Naive B cell (primary cell): ENCODE data around the gene DAGLA. TPM values are rescaled to one million over a fixed set of nuclear protein-coding genes. Genes with fewer than 3 reads are reported as not detected.

ENCODE experiments used
- ATAC-seq, 2 donors: fragments of 150-1000 bp; cut with Tn5 transposase; 2 replicates each; pipeline ENCODE4 v1.10.0; 2021; ENCODE audit warnings: low read depth in 2 of 2, mild to moderate bottlenecking in 2 of 2, moderate library complexity in 2 of 2
- DNase-seq: peaks from one replicate; pipeline ENCODE4 v3.0.0; 2022
- H3K27ac Mint-ChIP-seq, 6 donors: one replicate each; pipeline ENCODE4 v1.8.0; 2020 to 2022; ENCODE audit warnings: mild to moderate bottlenecking in 6 of 6, mixed read lengths in 6 of 6, moderate library complexity in 5 of 6, inconsistent platforms in 2 of 6
- H3K27me3 Mint-ChIP-seq, 3 donors: one replicate each; pipeline ENCODE4 v1.8.0; 2021 to 2022; ENCODE audit warnings: mixed read lengths in 3 of 3, mild to moderate bottlenecking in 1 of 3
- H3K36me3 Mint-ChIP-seq, 2 donors: one replicate each; pipeline ENCODE4 v1.8.0; 2020 to 2022; ENCODE audit warnings: mixed read lengths in 2 of 2, inconsistent platforms in 1 of 2, mild to moderate bottlenecking in 1 of 2
- H3K4me1 Mint-ChIP-seq, 3 donors: one replicate each; pipeline ENCODE4 v1.8.0; 2020 to 2022; ENCODE audit warnings: mixed read lengths in 3 of 3, inconsistent platforms in 1 of 3, mild to moderate bottlenecking in 1 of 3, moderate library complexity in 1 of 3
- H3K4me3 Mint-ChIP-seq, 8 donors: one replicate each; pipeline ENCODE4 v1.8.0; 2020 to 2022; ENCODE audit warnings: mild to moderate bottlenecking in 8 of 8, mixed read lengths in 8 of 8, moderate library complexity in 8 of 8, inconsistent platforms in 2 of 8
- H3K9me3 Mint-ChIP-seq, 7 donors: one replicate each; pipeline ENCODE4 v1.8.0; 2020 to 2022; ENCODE audit warnings: mixed read lengths in 7 of 7, mild to moderate bottlenecking in 5 of 7, inconsistent platforms in 2 of 7, moderate library complexity in 1 of 7
- polyA plus RNA-seq, 6 donors: library from polyadenylated mRNA; unstranded; fragments of 300-500 nt; fragmentation: Illumina TruSeq; gene quantifications; one replicate each; pipeline ENCODE4 v1.2.3, GENCODE V29; 2021; ENCODE audit warnings: low read depth in 6 of 6

Gene DAGLA
- polyA plus RNA-seq, 6 donors from 2014 or later, result not detected

DNA sequence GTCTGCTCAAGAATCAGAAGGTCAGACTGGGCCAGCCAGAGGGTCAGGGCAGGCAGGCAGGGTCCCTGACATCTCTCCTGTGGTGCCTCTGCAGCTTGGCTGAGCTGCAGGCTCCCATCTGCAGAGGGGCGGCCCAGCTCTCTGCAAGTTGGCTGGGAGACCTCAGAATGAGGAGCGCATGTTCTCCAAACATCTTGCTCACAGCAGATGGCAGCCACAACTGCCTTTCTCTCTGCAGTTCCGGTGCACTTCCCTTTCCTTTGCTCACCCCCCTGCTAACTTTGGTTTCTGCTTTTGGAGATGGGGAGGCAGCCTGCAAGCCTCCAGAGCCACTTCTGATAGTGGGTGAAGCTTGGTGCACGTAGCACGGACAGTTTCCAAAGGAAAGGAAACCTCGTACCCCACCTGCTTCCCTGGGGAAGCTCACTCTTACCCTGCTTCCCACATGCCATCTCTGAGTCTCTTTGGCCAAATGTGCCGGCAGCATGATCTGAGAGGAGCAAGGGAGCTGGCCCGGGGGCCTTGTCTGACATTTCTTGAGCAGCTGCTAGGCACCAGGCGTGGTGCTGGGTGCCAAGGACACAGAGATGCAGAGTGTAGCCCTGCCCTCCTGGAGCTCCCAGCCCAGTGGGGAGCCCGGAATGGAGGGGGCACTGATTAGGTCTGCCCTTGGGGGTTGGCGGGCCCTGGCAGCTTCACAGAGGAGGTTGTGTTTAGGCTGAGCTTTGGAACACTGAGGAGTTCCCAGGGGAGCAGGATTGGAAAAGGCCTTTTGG lies 18.2 kb downstream of the DAGLA start:
- Mint-ChIP-seq H3K4me3 (no peak overlapping the region), H3K27ac (peak overlapping the region in 1 of 6 donors; percentile 27)

DNA sequence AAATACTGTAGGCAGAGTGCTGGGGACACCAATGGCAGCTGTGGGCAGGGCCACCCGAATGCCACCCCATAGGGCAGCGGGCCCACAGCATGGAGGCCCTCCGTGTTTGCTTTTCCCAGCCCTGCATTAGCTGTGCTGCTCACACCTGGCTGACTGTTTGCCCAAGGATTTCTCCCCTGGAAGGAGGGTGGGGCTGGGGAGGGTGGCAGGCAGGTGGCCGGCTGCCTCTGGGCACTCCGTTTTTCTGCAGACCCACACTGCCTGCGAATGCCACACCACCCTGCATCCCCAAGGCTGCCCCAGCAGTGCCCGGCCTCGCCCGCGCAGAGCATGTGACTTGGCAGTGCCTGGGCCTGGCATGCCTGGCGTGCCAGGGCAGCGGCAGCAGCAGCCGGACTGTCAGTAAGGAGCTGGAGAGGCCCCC lies 19.6 kb downstream of the DAGLA start:
- H3K4me3 Mint-ChIP-seq, result no peak overlapping the region
- no peaks in the 10 kb centered on the region for H3K36me3 Mint-ChIP-seq
- H3K27me3 Mint-ChIP-seq, result peaks cover 4 to 23% (median 12%) of the 10 kb centered on the region in 3 donors
- H3K9me3 Mint-ChIP-seq, result no peaks in the 10 kb centered on the region
- H3K27ac Mint-ChIP-seq, result no peak overlapping the region
- ATAC-seq (no peak), DNase-seq (no peak)
- H3K4me1 Mint-ChIP-seq, result peaks cover 6 to 13% (median 7%) of the 10 kb centered on the region in 3 donors

More for the DNA sequence above, 18.2 kb downstream of the DAGLA start:
- H3K4me1 Mint-ChIP-seq, result peaks cover 6 to 13% (median 7%) of the 10 kb centered on the region in 3 donors
- H3K36me3 Mint-ChIP-seq, result no peaks in the 10 kb centered on the region
- DNase-seq (no peak), ATAC-seq (no peak)
- peaks cover under 1 to 19% (median 13%) of the 10 kb centered on the region in 3 donors for H3K27me3 Mint-ChIP-seq
- H3K9me3 Mint-ChIP-seq, result no peaks in the 10 kb centered on the region

GRCh38 chr11:61700212-61700611 lies 20.0 kb downstream of the DAGLA start:
- ATAC-seq, result no peak
- DNase-seq, result no peak
- Mint-ChIP-seq H3K4me3 (no peak overlapping the region), H3K4me1 (peaks cover 6 to 13% (median 7%) of the 10 kb centered on the region in 3 donors), H3K27ac (no peak overlapping the region), H3K36me3 (no peaks in the 10 kb centered on the region), H3K27me3 (peaks cover 4 to 25% (median 12%) of the 10 kb centered on the region in 3 donors), H3K9me3 (no peaks in the 10 kb centered on the region)

- no peak overlapping the region for H3K4me3 Mint-ChIP-seq
- H3K27ac Mint-ChIP-seq, result no peak overlapping the region
- peaks cover 4 to 25% (median 11%) of the 10 kb centered on the region in 3 donors for H3K27me3 Mint-ChIP-seq
- no peaks in the 10 kb centered on the region for H3K9me3 Mint-ChIP-seq
- peaks cover 4 to 11% (median 4%) of the 10 kb centered on the region in 3 donors for H3K4me1 Mint-ChIP-seq
- DNase-seq (no peak), ATAC-seq (no peak)
- no peaks in the 10 kb centered on the region for H3K36me3 Mint-ChIP-seq
Observed at GRCh38 chr11:61700720-61701119, 20.5 kb downstream of the DAGLA start.

GRCh38 chr11:61701242-61701886 lies 21.2 kb downstream of the DAGLA start:
- ATAC-seq, result no peak

DNA sequence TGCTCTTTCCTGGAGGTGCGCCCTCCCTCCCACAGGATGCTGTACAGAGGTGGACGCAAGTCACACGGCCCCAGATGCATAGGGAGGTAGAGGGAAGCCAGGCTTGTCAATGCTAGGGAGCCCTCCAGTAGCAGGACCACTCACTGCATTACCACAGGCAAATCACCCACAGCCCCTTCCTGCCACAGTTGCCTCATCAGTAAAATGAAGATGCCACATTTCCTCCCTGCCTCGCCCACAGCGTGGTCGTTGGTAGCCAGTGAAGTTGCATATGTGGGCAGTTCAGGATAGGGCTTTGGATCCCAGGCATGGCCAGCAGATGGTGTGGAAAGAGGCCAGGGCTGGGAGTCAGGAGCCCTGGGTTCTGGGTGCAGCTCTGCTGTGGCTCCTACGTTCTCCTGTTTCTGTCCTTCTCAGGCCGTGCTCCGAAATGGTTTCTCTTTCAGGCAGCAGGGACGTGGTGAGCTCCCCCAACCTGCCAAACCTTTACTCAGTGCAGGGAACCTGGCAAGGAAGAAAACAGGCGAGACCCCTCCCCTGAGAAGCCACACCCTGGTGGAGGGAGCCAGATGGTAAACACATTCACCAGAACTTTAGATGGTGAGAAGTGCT lies 22.6 kb downstream of the DAGLA start:
- peak overlapping the region in 1 of 8 donors; percentile 47 for H3K4me3 Mint-ChIP-seq

More at GRCh38 chr11:61701242-61701886, 21.2 kb downstream of the DAGLA start:
- Mint-ChIP-seq H3K36me3 (no peaks in the 10 kb centered on the region), H3K4me3 (no peak overlapping the region), H3K4me1 (peaks cover 0 to 4% (median 3%) of the 10 kb centered on the region in 3 donors), H3K27me3 (peaks cover 4 to 23% (median 6%) of the 10 kb centered on the region in 3 donors), H3K27ac (no peak overlapping the region), H3K9me3 (no peaks in the 10 kb centered on the region)
- no peak for DNase-seq

DNA sequence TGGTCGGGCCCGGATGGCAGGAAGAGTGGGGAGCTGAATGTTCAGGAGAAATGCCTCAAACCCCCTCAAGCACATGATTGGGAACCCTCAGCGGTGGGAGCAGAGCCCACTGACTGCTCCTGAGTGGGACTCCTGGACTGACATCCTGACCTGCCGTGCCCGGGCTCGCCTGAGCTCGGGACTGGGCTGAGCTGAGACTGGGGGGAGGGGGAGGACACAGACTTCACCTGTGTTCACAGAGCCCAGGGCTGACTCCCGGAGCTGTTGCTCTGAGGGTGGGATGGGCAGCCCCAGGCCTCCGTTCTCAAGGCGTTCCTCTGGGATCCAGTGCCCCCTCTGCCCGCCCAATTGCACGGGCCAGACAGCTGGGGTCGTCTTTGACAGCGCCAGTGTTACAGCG lies 24.6 kb downstream of the DAGLA start:
- Mint-ChIP-seq H3K9me3 (peaks cover 0 to 2% (median 0%) of the 10 kb centered on the region in 7 donors), H3K36me3 (no peaks in the 10 kb centered on the region), H3K4me3 (no peak overlapping the region), H3K4me1 (no peaks in the 10 kb centered on the region), H3K27me3 (peaks cover 4 to 23% (median 6%) of the 10 kb centered on the region in 3 donors), H3K27ac (peak overlapping the region in 1 of 6 donors; percentile 67)
- DNase-seq, result no peak
- ATAC-seq, result no peak

More for the DNA sequence above, 22.6 kb downstream of the DAGLA start:
- H3K27ac Mint-ChIP-seq, result no peak overlapping the region
- peaks cover 0 to 2% (median 0%) of the 10 kb centered on the region in 7 donors for H3K9me3 Mint-ChIP-seq
- H3K4me1 Mint-ChIP-seq, result no peaks in the 10 kb centered on the region
- DNase-seq (no peak), ATAC-seq (no peak)
- no peaks in the 10 kb centered on the region for H3K36me3 Mint-ChIP-seq
- H3K27me3 Mint-ChIP-seq, result peaks cover 4 to 23% (median 6%) of the 10 kb centered on the region in 3 donors

DNA sequence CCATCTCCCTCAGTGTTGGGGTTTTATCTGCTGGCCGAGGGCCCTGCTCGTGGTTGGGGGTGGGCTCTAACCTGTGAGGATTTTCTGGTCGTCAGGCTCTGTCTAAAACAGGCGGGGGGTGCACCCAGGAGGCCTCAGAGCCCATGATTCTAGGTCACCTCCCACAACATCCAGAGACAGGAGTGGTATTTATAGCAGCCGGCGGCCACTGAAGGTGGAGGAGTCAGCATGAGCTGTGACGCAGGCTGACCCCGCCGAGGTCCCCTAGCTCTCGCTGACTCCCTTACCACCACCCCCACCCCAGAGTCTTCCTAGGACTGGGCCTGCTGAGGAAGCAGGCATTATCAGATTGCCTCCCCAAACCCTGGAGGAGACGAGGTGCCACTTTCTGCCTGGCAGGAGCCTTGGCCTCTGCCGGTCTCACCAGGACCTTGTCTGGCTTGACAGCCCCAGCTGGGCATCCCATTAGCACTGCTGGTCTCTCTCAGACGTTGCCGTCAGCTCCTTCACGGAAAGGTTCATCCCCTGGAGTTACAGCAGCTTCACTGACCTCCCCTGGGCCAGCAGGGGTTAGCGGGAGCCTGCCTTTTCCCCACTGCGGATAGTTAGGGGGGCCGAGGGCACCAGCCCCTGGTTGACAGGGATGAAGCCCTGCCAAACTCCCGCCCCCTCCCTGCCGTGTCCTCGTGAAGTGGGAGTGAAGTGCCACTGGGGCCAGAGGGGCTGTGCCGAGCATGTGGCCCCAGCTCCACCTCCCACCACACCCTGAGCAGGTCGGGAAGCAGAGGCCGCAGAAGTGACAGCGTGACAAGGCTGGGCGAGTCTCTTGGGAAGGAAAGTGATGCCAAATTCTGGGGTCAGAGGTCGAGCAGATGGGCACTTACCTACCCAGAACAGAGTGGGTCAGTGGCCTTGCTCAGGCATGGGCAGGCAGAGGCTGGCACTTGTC lies 26.5 kb downstream of the DAGLA start:
- no peak overlapping the region for H3K4me3 Mint-ChIP-seq
- H3K27me3 Mint-ChIP-seq, result peaks cover 4 to 29% (median 6%) of the 10 kb centered on the region in 3 donors
- no peaks in the 10 kb centered on the region for H3K36me3 Mint-ChIP-seq
- DNase-seq, result no peak
- no peak for ATAC-seq
- H3K9me3 Mint-ChIP-seq, result peaks cover 0 to 2% (median 0%) of the 10 kb centered on the region in 7 donors
- no peaks in the 10 kb centered on the region for H3K4me1 Mint-ChIP-seq
- peak overlapping the region in 1 of 6 donors; percentile 42 for H3K27ac Mint-ChIP-seq

DNA sequence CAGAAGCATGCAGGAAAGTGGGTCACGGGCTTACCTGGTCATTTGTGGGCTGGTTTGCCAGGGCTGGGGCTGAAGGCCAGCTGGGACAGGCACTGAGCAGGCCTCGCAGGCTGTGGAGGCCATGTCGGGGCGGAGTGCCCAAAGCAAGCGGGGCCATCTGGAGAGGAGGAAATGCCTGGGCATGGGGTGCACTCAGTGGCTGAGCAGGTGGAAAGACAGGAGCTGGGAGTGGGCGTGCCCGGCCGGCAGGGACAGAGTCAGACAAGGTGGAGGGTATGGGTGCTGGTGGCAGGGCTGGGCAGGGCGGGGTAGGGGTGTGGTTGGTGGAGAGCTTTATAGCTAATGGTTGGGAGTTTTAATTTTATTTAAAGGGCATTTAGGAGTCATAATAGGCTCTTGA lies 27.4 kb downstream of the DAGLA start:
- Mint-ChIP-seq H3K4me3 (no peak overlapping the region), H3K27me3 (peaks cover 4 to 27% (median 6%) of the 10 kb centered on the region in 3 donors), H3K27ac (peak overlapping the region in 2 of 6 donors; percentile 42 to 89), H3K4me1 (no peaks in the 10 kb centered on the region), H3K9me3 (peaks cover 0 to 2% (median 0%) of the 10 kb centered on the region in 7 donors), H3K36me3 (no peaks in the 10 kb centered on the region)
- DNase-seq, result no peak
- no peak for ATAC-seq

DNA sequence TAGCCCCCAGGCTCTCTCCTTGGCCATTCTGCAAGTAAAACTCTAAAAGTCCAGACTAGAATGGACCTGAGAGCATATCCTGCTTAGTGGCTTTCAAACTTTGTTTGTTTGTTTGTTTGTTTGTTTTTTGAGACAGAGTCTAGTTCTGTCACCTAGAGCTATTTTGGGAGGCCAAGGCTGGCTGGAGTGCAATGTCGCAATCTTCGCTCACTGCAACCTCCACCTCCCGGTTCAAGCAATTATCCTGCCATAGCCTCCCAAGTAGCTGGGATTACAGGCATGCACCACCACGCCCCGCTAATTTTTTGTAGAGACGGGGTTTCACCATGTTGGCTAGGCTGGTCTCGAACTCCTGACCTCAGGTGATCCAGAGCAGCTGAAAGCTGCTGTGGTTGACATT lies 28.9 kb downstream of the DAGLA start:
- Mint-ChIP-seq H3K27me3 (peaks cover 0 to 15% (median 5%) of the 10 kb centered on the region in 3 donors), H3K9me3 (peaks cover 0 to 2% (median 0%) of the 10 kb centered on the region in 7 donors), H3K4me1 (no peaks in the 10 kb centered on the region), H3K4me3 (no peak overlapping the region), H3K27ac (no peak overlapping the region), H3K36me3 (no peaks in the 10 kb centered on the region)
- ATAC-seq, result no peak
- DNase-seq, result no peak

DNA sequence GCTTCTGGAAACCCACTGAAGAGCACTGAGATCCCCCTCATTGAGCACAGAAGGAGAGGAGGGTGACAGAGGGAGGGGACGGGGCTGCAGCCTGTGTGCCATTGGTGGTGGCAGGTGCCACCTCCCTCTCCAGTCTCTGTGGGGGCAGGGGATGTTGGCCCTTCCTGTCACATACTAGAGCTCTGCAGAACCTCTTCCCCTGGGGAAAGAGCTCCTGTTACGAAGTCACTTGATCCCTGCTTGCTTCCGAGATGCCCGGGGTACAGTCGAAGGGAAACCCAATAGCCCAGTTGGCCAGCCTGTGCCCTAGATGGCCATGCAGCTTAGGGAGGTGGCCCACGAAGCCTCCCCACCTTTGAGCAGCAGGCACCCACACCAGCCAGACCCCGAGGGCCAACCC lies 29.4 kb downstream of the DAGLA start:
- peaks cover 0 to 15% (median under 1%) of the 10 kb centered on the region in 3 donors for H3K27me3 Mint-ChIP-seq
- ATAC-seq, result no peak
- no peak overlapping the region for H3K4me3 Mint-ChIP-seq
- DNase-seq, result no peak
- H3K4me1 Mint-ChIP-seq, result no peaks in the 10 kb centered on the region
- no peaks in the 10 kb centered on the region for H3K36me3 Mint-ChIP-seq
- H3K9me3 Mint-ChIP-seq, result peaks cover 0 to 2% (median 0%) of the 10 kb centered on the region in 7 donors
- no peak overlapping the region for H3K27ac Mint-ChIP-seq

- DNase-seq, result no peak
- H3K27me3 Mint-ChIP-seq, result peaks cover 0 to 14% (median 0%) of the 10 kb centered on the region in 3 donors
- peaks cover 0 to 2% (median 0%) of the 10 kb centered on the region in 7 donors for H3K9me3 Mint-ChIP-seq
- peak overlapping the region in 1 of 6 donors; percentile 10 for H3K27ac Mint-ChIP-seq
- no peak overlapping the region for H3K4me3 Mint-ChIP-seq
- no peak for ATAC-seq
- H3K36me3 Mint-ChIP-seq, result no peaks in the 10 kb centered on the region
- no peaks in the 10 kb centered on the region for H3K4me1 Mint-ChIP-seq
Observed at GRCh38 chr11:61710019-61710418, 29.8 kb downstream of the DAGLA start.
